Uterus (tissue), 2 donors: ENCODE data around the gene ZNF385C.

Source experiments
- CTCF ChIP-seq, 4 experiments: fragments of 200-600 bp in 2 of 4; fragments of 450-650 bp in 2 of 4; sonication (generic) in 2 of 4; IDR thresholded peaks; one replicate each; pipeline ENCODE4 v1.5.1; 2016 to 2019; ENCODE audit warnings: antibody characterized with exemption in 4 of 4, mild to moderate bottlenecking in 2 of 4, moderate library complexity in 1 of 4
- POLR2A ChIP-seq, 2 donors: fragments of 450-650 bp; IDR thresholded peaks; one replicate each; pipeline ENCODE4 v1.6.1; 2016; ENCODE audit warnings: antibody characterized with exemption in 2 of 2, mild to moderate bottlenecking in 1 of 2, moderate library complexity in 1 of 2

DNA sequence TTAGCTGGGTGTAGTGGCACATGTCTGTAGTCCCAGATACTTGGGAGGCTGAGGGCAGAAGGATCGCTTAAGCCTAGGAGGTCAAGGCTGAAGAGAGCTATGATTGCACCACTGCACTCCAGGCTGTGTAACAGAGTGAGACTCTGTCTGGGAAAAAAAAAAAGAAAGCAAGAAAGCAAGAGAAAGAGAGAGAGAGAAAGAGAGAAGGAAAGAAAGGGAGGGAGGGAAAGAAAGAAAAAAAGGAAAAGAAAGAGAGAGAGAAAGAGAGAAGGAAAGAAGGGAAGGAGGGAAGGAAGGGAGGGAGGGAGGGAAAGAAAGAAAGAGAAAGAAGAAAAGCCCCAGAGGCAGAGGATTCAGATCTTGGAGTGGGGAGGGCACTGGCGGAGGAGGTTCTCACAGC is 7.7 kb upstream of the ZNF385C start:
- TF ChIP-seq CTCF (IDR thresholded peaks at IDR 0.05) (no peak), POLR2A (IDR thresholded peaks at IDR 0.05) (no peak)
